Lower leg skin (tissue), 3 donors: ENCODE results near the gene MAP4K5.

Source experiments
- POLR2A ChIP-seq, 2 donors: fragments of 450-650 bp; IDR thresholded peaks; one replicate each; pipeline ENCODE4 v1.6.1; 2016 to 2017; ENCODE audit warnings: antibody characterized with exemption in 2 of 2, mild to moderate bottlenecking in 1 of 2, moderate library complexity in 1 of 2
- TF ChIP-seq, protein P1 (sequence below), 3 donors: fragments of 450-650 bp; IDR thresholded peaks; one replicate each; pipeline ENCODE4 v1.5.1; 2016; ENCODE audit warnings: antibody characterized with exemption in 3 of 3, mild to moderate bottlenecking in 3 of 3, moderate library complexity in 2 of 3

GRCh38 chr14:50560931-50561285 is 28.5 kb upstream of the MAP4K5 start:
- TF ChIP-seq, protein P1, sequence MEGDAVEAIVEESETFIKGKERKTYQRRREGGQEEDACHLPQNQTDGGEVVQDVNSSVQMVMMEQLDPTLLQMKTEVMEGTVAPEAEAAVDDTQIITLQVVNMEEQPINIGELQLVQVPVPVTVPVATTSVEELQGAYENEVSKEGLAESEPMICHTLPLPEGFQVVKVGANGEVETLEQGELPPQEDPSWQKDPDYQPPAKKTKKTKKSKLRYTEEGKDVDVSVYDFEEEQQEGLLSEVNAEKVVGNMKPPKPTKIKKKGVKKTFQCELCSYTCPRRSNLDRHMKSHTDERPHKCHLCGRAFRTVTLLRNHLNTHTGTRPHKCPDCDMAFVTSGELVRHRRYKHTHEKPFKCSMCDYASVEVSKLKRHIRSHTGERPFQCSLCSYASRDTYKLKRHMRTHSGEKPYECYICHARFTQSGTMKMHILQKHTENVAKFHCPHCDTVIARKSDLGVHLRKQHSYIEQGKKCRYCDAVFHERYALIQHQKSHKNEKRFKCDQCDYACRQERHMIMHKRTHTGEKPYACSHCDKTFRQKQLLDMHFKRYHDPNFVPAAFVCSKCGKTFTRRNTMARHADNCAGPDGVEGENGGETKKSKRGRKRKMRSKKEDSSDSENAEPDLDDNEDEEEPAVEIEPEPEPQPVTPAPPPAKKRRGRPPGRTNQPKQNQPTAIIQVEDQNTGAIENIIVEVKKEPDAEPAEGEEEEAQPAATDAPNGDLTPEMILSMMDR (IDR thresholded peaks at IDR 0.05): no peak
- TF ChIP-seq POLR2A (IDR thresholded peaks at IDR 0.05): no peak
